Caco-2 (cell line): ENCODE data around the gene ABAT. TPM values are rescaled to one million over a fixed set of nuclear protein-coding genes. Genes with fewer than 3 reads are reported as not detected.

Experiments
- BruUV-seq: library from RNA; stranded (reverse); fragments of 400-500 nt; replicated peaks from 2 replicates; lab custom pipeline; 2021; lab: Mats Ljungman, UMichigan
- CTCF ChIA-PET: fragments of 300-600 bp; sonication (Branson Sonifier 250); formaldehyde crosslinking; loops from one replicate; lab custom pipeline; 2022; ENCODE audit warnings: antibody characterized with exemption; lab: Charles Lee
- POLR2A ChIA-PET: fragments of 300-600 bp; sonication (Branson Sonifier 250); formaldehyde crosslinking; loops from one replicate; lab custom pipeline; 2022; ENCODE audit warnings: antibody characterized with exemption; lab: Charles Lee
- DNase-seq, 2 experiments: peaks; one replicate each; pipeline versions ENCODE4 v3.0.0 to v3.0.0-alpha.2; 2020 to 2022
- H3K27me3 ChIP-seq: replicated peaks from 2 replicates; pipeline ENCODE4 v1.6.0; 2011; ENCODE audit warnings: low read length; ENCODE audit not compliant: control insufficient read depth, insufficient read depth
- H3K36me3 ChIP-seq: 2 replicates; pipeline ENCODE4 v1.5.1; 2011; ENCODE audit warnings: low read length; ENCODE audit not compliant: control insufficient read depth, insufficient read depth
- H3K4me1 ChIP-seq: fragments of 250-450 bp; sonication (Bioruptor Pico); 2 replicates; pipeline ENCODE4 v1.5.1; 2020; ENCODE audit warnings: mild to moderate bottlenecking
- H3K4me3 ChIP-seq: 2 replicates; pipeline ENCODE4 v1.5.1; 2011; ENCODE audit warnings: low read depth, mild to moderate bottlenecking, control low read depth, low read length
- H3K9me3 ChIP-seq: fragments of 250-450 bp; sonication (Bioruptor Pico); 2 replicates; pipeline ENCODE4 v1.5.1; 2020; ENCODE audit warnings: mild to moderate bottlenecking, moderate library complexity
- H3K27ac Mint-ChIP-seq: one replicate; pipeline ENCODE4 v1.8.0; 2022; ENCODE audit warnings: mixed read lengths; ENCODE audit not compliant: unreplicated experiment
- H3K27me3 Mint-ChIP-seq: one replicate; pipeline ENCODE4 v1.8.0; 2022; ENCODE audit warnings: mixed read lengths; ENCODE audit not compliant: insufficient read depth, unreplicated experiment
- H3K36me3 Mint-ChIP-seq: one replicate; pipeline ENCODE4 v1.8.0; 2022; ENCODE audit warnings: mild to moderate bottlenecking, mixed read lengths; ENCODE audit not compliant: insufficient read depth, unreplicated experiment
- H3K4me1 Mint-ChIP-seq: one replicate; pipeline ENCODE4 v1.8.0; 2022; ENCODE audit warnings: low read depth, mixed read lengths; ENCODE audit not compliant: unreplicated experiment
- H3K4me3 Mint-ChIP-seq: one replicate; pipeline ENCODE4 v1.8.0; 2022; ENCODE audit warnings: mild to moderate bottlenecking, moderate library complexity, mixed read lengths; ENCODE audit not compliant: unreplicated experiment
- H3K9me3 Mint-ChIP-seq: one replicate; pipeline ENCODE4 v1.8.0; 2022; ENCODE audit warnings: mixed read lengths; ENCODE audit not compliant: unreplicated experiment
- intact Hi-C: fragments of 100-400 bp; cut with micrococcal nuclease; formaldehyde crosslinking; loops from one replicate; pipeline ENCODE4 v1.10.0; 2022; ENCODE audit not compliant: unreplicated experiment
- total RNA-seq: library from RNA; stranded (reverse); gene quantifications from 2 replicates; pipeline ENCODE4 v1.2.3, GENCODE V29; 2022
- TF ChIP-seq, protein P1 (sequence below), 2 experiments: fragments of 200-600 bp in 1 of 2; IDR thresholded peaks; 1 replicate in 1 of 2; 2 replicates in 1 of 2; pipeline versions ENCODE4 v1.5.1 to v1.8.0; 2011 to 2022; ENCODE audit warnings: antibody characterized with exemption in 1 of 2, control low read depth in 1 of 2, inconsistent platforms in 1 of 2, low read depth in 1 of 2, low read length in 1 of 2, mild to moderate bottlenecking in 1 of 2, moderate library complexity in 1 of 2; ENCODE audit not compliant: insufficient read depth in 1 of 2, severe bottlenecking in 1 of 2, unreplicated experiment in 1 of 2

The ABAT gene
- total RNA-seq, 1 experiment from 2014 or later, result 34.9 TPM

DNA sequence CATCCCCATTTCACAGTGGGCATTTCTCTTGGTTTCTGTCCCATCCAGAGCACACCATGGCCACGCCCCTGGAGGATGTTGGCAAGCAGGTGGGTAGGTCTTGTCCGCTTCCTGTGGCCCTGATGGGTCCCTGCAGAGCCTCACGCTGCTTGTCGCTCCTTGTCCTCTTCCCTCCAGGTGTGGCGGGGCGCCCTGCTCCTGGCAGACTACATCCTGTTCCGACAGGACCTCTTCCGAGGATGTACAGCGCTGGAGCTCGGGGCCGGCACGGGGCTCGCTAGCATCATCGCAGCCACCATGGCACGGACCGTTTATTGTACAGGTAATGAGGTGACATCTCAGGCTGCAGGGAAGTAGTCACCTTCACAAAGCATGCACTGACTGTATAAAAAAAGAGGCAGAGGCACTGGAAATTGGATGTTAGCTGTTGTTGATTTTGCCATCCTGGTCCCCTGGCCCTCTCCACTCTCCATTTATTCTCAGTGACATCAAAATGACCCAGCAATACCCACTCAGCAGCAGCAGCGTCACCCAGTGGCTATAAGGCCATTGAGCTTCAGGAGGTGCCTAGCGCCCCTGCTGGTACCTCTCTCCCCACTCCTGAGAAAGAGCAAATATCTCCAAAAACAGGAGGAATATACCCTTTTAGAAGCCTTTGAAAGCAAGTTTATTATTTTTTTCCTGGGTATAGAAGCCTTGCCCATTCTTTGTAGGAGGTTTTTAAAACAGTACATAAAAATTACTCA, 39.3 kb upstream of the ABAT start:
- DNase-seq, result peak in 1 of 2 experiments; percentile 15
- no peak overlapping the region for H3K27ac Mint-ChIP-seq
- H3K36me3 ChIP-seq, result peaks cover 4% of the 10 kb centered on the region
- intact Hi-C loops, result loop anchor here (1.0 kb wide), 1 partner anchor 63 kb away; no protein-coding TSS in a partner anchor
- TF ChIP-seq, protein P1, sequence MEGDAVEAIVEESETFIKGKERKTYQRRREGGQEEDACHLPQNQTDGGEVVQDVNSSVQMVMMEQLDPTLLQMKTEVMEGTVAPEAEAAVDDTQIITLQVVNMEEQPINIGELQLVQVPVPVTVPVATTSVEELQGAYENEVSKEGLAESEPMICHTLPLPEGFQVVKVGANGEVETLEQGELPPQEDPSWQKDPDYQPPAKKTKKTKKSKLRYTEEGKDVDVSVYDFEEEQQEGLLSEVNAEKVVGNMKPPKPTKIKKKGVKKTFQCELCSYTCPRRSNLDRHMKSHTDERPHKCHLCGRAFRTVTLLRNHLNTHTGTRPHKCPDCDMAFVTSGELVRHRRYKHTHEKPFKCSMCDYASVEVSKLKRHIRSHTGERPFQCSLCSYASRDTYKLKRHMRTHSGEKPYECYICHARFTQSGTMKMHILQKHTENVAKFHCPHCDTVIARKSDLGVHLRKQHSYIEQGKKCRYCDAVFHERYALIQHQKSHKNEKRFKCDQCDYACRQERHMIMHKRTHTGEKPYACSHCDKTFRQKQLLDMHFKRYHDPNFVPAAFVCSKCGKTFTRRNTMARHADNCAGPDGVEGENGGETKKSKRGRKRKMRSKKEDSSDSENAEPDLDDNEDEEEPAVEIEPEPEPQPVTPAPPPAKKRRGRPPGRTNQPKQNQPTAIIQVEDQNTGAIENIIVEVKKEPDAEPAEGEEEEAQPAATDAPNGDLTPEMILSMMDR (IDR thresholded peaks at IDR 0.05; ENCODE audit: insufficient read depth in 1 of 2, low read depth in 1 of 2, low read length in 1 of 2, severe bottlenecking in 1 of 2, unreplicated experiment in 1 of 2), result peak; percentile 31 to 69
- no peaks in the 10 kb centered on the region for H3K9me3 ChIP-seq
- H3K27me3 ChIP-seq, result no peaks in the 10 kb centered on the region
- H3K36me3 Mint-ChIP-seq, result peaks cover 60% of the 10 kb centered on the region
- no peaks in the 10 kb centered on the region for H3K4me1 ChIP-seq
- no TSS peak for BruUV-seq
- no peaks in the 10 kb centered on the region for H3K4me1 Mint-ChIP-seq
- H3K27me3 Mint-ChIP-seq, result no peaks in the 10 kb centered on the region
- no peak overlapping the region for H3K4me3 ChIP-seq
- CTCF ChIA-PET, result interaction anchor here (0.6 kb wide), 1 partner anchor 285 kb away, joined by 3 read pairs; no protein-coding TSS in a partner anchor
- no peaks in the 10 kb centered on the region for H3K9me3 Mint-ChIP-seq
- POLR2A ChIA-PET, result no interaction called here
- H3K4me3 Mint-ChIP-seq, result no peak overlapping the region

DNA sequence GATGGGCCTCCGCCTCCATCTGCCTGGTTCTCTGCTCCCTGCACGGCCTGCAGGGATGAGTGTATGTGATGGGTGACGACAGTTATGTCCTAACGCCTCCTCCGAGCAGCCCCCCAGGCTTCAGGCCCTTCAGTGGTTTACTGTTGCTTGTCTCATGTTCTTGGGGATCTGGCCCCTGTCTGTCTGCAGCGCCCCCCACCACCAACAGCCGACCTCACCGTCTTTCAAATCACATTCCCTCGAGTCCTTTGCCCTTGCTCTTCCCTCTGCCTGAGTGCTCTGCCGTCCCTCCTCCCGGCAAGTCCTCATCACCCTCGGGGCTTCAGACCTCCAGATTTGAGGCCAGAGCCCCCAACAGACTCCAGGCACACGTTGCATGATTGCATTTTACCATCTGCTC, 34.7 kb upstream of the ABAT start:
- H3K27me3 ChIP-seq, result no peaks in the 10 kb centered on the region
- H3K4me1 ChIP-seq, result no peaks in the 10 kb centered on the region
- Mint-ChIP-seq H3K4me3 (no peak overlapping the region), H3K36me3 (peaks cover 80% of the 10 kb centered on the region), H3K4me1 (no peaks in the 10 kb centered on the region), H3K27ac (no peak overlapping the region), H3K27me3 (no peaks in the 10 kb centered on the region), H3K9me3 (no peaks in the 10 kb centered on the region)
- no TSS peak for BruUV-seq
- no peaks in the 10 kb centered on the region for H3K9me3 ChIP-seq
- H3K36me3 ChIP-seq, result peaks cover 6% of the 10 kb centered on the region
- TF ChIP-seq, protein P1 (IDR thresholded peaks at IDR 0.05; ENCODE audit: insufficient read depth in 1 of 2, low read depth in 1 of 2, low read length in 1 of 2, severe bottlenecking in 1 of 2, unreplicated experiment in 1 of 2), result no peak
- intact Hi-C loops, result no loop called here
- CTCF ChIA-PET, result no interaction called here
- no peak for DNase-seq
- H3K4me3 ChIP-seq, result no peak overlapping the region
- POLR2A ChIA-PET, result no interaction called here

DNA sequence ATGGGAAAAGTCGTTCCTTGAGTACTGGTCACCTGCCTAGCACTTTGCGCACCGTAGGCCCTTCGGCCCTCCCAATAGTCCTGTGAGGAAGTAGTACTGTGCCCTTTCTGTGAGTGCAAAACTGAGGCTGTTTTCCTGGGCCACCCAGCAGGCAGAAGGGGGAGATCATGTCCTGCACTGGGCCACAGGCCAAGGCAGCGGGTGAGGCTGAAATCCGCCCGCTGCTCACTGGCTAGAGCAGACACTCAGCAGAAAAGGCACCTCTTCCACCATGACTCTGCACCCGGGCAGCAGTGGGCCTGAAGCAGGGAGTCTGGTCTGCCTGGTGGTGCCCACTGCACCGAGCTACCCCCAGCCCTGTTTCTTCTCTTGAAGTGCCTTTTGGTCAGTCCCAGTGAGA, 32.7 kb upstream of the ABAT start:
- POLR2A ChIA-PET, result no interaction called here
- Mint-ChIP-seq H3K27me3 (no peaks in the 10 kb centered on the region), H3K4me1 (no peaks in the 10 kb centered on the region), H3K27ac (no peak overlapping the region), H3K4me3 (no peak overlapping the region), H3K9me3 (no peaks in the 10 kb centered on the region), H3K36me3 (peaks cover 83% of the 10 kb centered on the region)
- TF ChIP-seq, protein P1 (IDR thresholded peaks at IDR 0.05; ENCODE audit: insufficient read depth in 1 of 2, low read depth in 1 of 2, low read length in 1 of 2, severe bottlenecking in 1 of 2, unreplicated experiment in 1 of 2), result no peak
- Histone ChIP-seq H3K9me3 (no peaks in the 10 kb centered on the region), H3K36me3 (peaks cover 6% of the 10 kb centered on the region), H3K4me3 (no peak overlapping the region), H3K4me1 (no peaks in the 10 kb centered on the region), H3K27me3 (no peaks in the 10 kb centered on the region)
- DNase-seq, result no peak
- intact Hi-C loops, result no loop called here
- CTCF ChIA-PET, result no interaction called here
- BruUV-seq, result no TSS peak
